H9 (cell line): Measurements from ENCODE around the gene SRGAP1. TPM values are rescaled to one million over a fixed set of nuclear protein-coding genes. Genes with fewer than 3 reads are reported as not detected.

Source experiments
- DNase-seq: peaks from one replicate; pipeline ENCODE4 v3.0.0-alpha.2; 2017
- H2AFZ ChIP-seq: one replicate; pipeline ENCODE4 v1.6.1; 2013; ENCODE audit warnings: mild to moderate bottlenecking, low read length, control low read depth, moderate library complexity
- H2AK5ac ChIP-seq: 2 replicates; pipeline ENCODE4 v1.6.1; 2013; ENCODE audit warnings: low read length, control low read depth, mixed read lengths; ENCODE audit not compliant: insufficient read length
- H2BK120ac ChIP-seq: one replicate; pipeline ENCODE4 v1.6.1; 2013; ENCODE audit warnings: low read depth, mild to moderate bottlenecking, low read length, control low read depth, inconsistent platforms; ENCODE audit not compliant: poor library complexity, severe bottlenecking
- H2BK12ac ChIP-seq: 2 replicates; pipeline ENCODE4 v1.6.1; 2013; ENCODE audit warnings: low read length, control low read depth, mixed read lengths, low read depth; ENCODE audit not compliant: insufficient read length
- H2BK15ac ChIP-seq: 2 replicates; pipeline ENCODE4 v1.6.1; 2013; ENCODE audit warnings: low read depth, low read length, control low read depth
- H2BK20ac ChIP-seq: one replicate; pipeline ENCODE4 v1.6.1; 2013; ENCODE audit warnings: low read depth, mild to moderate bottlenecking, low read length, control low read depth, inconsistent platforms; ENCODE audit not compliant: poor library complexity, severe bottlenecking
- H2BK5ac ChIP-seq: 2 replicates; pipeline ENCODE4 v1.6.1; 2013; ENCODE audit warnings: low read length, control low read depth, mixed read lengths; ENCODE audit not compliant: insufficient read length
- H3K14ac ChIP-seq: 2 replicates; pipeline ENCODE4 v1.6.1; 2013; ENCODE audit warnings: low read length, control low read depth; ENCODE audit not compliant: insufficient read depth
- H3K18ac ChIP-seq: 2 replicates; pipeline ENCODE4 v1.6.1; 2013; ENCODE audit warnings: low read depth, mild to moderate bottlenecking, mixed read lengths, low read length, control low read depth; ENCODE audit not compliant: insufficient read length
- H3K23ac ChIP-seq: 2 replicates; pipeline ENCODE4 v1.6.1; 2013; ENCODE audit warnings: low read length, control low read depth, mixed read lengths, low read depth; ENCODE audit not compliant: insufficient read length
- H3K23me2 ChIP-seq: 2 replicates; pipeline ENCODE4 v1.6.1; 2013; ENCODE audit warnings: low read depth, mild to moderate bottlenecking, mixed read lengths, low read length, control low read depth; ENCODE audit not compliant: insufficient read length, poor library complexity, severe bottlenecking
- H3K27ac ChIP-seq: 2 replicates; pipeline ENCODE4 v1.5.1; 2013; ENCODE audit warnings: low read length, control low read depth, mixed read lengths, low read depth; ENCODE audit not compliant: insufficient read length
- H3K27me3 ChIP-seq: 2 replicates; pipeline ENCODE4 v1.6.1; 2013; ENCODE audit warnings: low read length, control low read depth, inconsistent platforms; ENCODE audit not compliant: insufficient read depth
- H3K4ac ChIP-seq: 2 replicates; pipeline ENCODE4 v1.6.1; 2013; ENCODE audit warnings: low read depth, mild to moderate bottlenecking, control low read depth, inconsistent platforms, low read length, moderate library complexity
- H3K4me1 ChIP-seq: 2 replicates; pipeline ENCODE4 v1.6.1; 2013; ENCODE audit warnings: low read length, control low read depth, inconsistent platforms; ENCODE audit not compliant: insufficient read depth
- H3K4me2 ChIP-seq: 2 replicates; pipeline ENCODE4 v1.6.1; 2013; ENCODE audit warnings: low read length, control low read depth, mixed read lengths; ENCODE audit not compliant: insufficient read length, insufficient read depth
- H3K56ac ChIP-seq: 2 replicates; pipeline ENCODE4 v1.6.1; 2013; ENCODE audit warnings: low read depth, mild to moderate bottlenecking, mixed read lengths, low read length, control low read depth; ENCODE audit not compliant: insufficient read length
- H3K79me1 ChIP-seq: 2 replicates; pipeline ENCODE4 v1.6.1; 2013; ENCODE audit warnings: low read depth, mild to moderate bottlenecking, moderate library complexity, low read length, control low read depth, inconsistent platforms; ENCODE audit not compliant: insufficient read depth, poor library complexity, severe bottlenecking
- H3K79me2 ChIP-seq: 2 replicates; pipeline ENCODE4 v1.6.1; 2013; ENCODE audit warnings: low read length, control low read depth, inconsistent platforms; ENCODE audit not compliant: insufficient read depth
- H3K9ac ChIP-seq: 2 replicates; pipeline ENCODE4 v1.6.1; 2013; ENCODE audit warnings: low read length, control low read depth, mixed read lengths; ENCODE audit not compliant: insufficient read length; ENCODE audit errors: extremely low read depth
- H3K9me3 ChIP-seq: one replicate; pipeline ENCODE4 v1.6.1; 2013; ENCODE audit warnings: low read depth, low read length, inconsistent platforms; ENCODE audit not compliant: control insufficient read depth
- H3T11ph ChIP-seq: one replicate; pipeline ENCODE4 v1.6.1; 2013; ENCODE audit warnings: mild to moderate bottlenecking, low read length, control low read depth, inconsistent platforms
- H4K20me1 ChIP-seq: one replicate; pipeline ENCODE4 v1.6.1; 2013; ENCODE audit not compliant: control insufficient read depth, insufficient read length, insufficient read depth
- H4K5ac ChIP-seq: 2 replicates; pipeline ENCODE4 v1.6.1; 2013; ENCODE audit warnings: low read depth, mild to moderate bottlenecking, mixed read lengths, low read length, control low read depth; ENCODE audit not compliant: insufficient read length
- H4K8ac ChIP-seq: replicated peaks from 2 replicates; pipeline ENCODE4 v1.6.1; 2013; ENCODE audit warnings: low read length, control low read depth, mixed read lengths, low read depth; ENCODE audit not compliant: insufficient read length
- H4K91ac ChIP-seq: 2 replicates; pipeline ENCODE4 v1.6.1; 2013; ENCODE audit warnings: low read depth, mild to moderate bottlenecking, moderate library complexity, mixed read lengths, low read length, control low read depth; ENCODE audit not compliant: insufficient read length
- H3K27ac Mint-ChIP-seq, 3 experiments: 2 replicates in 2 of 3; 3 replicates in 1 of 3; pipeline ENCODE4 v1.8.0; 2020 to 2021; ENCODE audit warnings: mixed read lengths in 3 of 3, mild to moderate bottlenecking in 1 of 3, moderate library complexity in 1 of 3
- H3K27me3 Mint-ChIP-seq: 2 replicates; pipeline ENCODE4 v1.8.0; 2021; ENCODE audit warnings: low read depth, mild to moderate bottlenecking, moderate library complexity, mixed read lengths
- H3K36me3 Mint-ChIP-seq, 3 experiments: 2 replicates in 2 of 3; 3 replicates in 1 of 3; pipeline ENCODE4 v1.8.0; 2020 to 2021; ENCODE audit warnings: low read depth in 3 of 3, mixed read lengths in 3 of 3; ENCODE audit not compliant: insufficient read depth in 1 of 3
- H3K4me1 Mint-ChIP-seq, 2 experiments: 2 replicates each; pipeline ENCODE4 v1.8.0; 2020; ENCODE audit warnings: mixed read lengths in 2 of 2
- H3K4me3 Mint-ChIP-seq, 2 experiments: 2 replicates in 1 of 2; 3 replicates in 1 of 2; pipeline ENCODE4 v1.8.0; 2020 to 2021; ENCODE audit warnings: mild to moderate bottlenecking in 2 of 2, mixed read lengths in 2 of 2, moderate library complexity in 1 of 2
- H3K9me3 Mint-ChIP-seq, 2 experiments: 2 replicates in 1 of 2; 3 replicates in 1 of 2; pipeline ENCODE4 v1.8.0; 2020; ENCODE audit warnings: mild to moderate bottlenecking in 2 of 2, mixed read lengths in 2 of 2, moderate library complexity in 1 of 2
- CTCF ChIP-seq: fragments of 200-600 bp; sonication (generic); conservative IDR thresholded peaks from 3 replicates; pipeline ENCODE4 v1.8.0; 2021; ENCODE audit warnings: antibody characterized with exemption, mild to moderate bottlenecking
- total RNA-seq: library from RNA; stranded (reverse); gene quantifications from 2 replicates; pipeline ENCODE4 v1.2.1, GENCODE V29; 2021

Gene SRGAP1
- total RNA-seq, 1 experiment from 2014 or later: 4.8 TPM

GRCh38 chr12:63935361-63935760, 90.9 kb downstream of the SRGAP1 start:
- Histone ChIP-seq H3K23ac (no peak overlapping the region), H3K4me2 (no peak overlapping the region), H4K5ac (no peak overlapping the region), H3K79me2 (no peaks in the 10 kb centered on the region), H3K9me3 (no peaks in the 10 kb centered on the region), H2BK20ac (no peak overlapping the region), H2AK5ac (no peak overlapping the region), H2AFZ (no peak overlapping the region), H4K91ac (no peak overlapping the region), H2BK5ac (no peak overlapping the region), H3T11ph (no peak overlapping the region), H3K56ac (no peak overlapping the region), H3K18ac (no peak overlapping the region), H3K14ac (no peak overlapping the region), H4K8ac (no peak overlapping the region), H3K79me1 (no peaks in the 10 kb centered on the region), H3K9ac (no peak overlapping the region), H2BK15ac (no peak overlapping the region), H4K20me1 (no peaks in the 10 kb centered on the region), H3K4me1 (peaks cover under 1% of the 10 kb centered on the region; the same call in 1 of the 2 replicates), H3K23me2 (no peaks in the 10 kb centered on the region), H3K27me3 (no peaks in the 10 kb centered on the region), H2BK12ac (no peak overlapping the region), H3K4ac (no peak overlapping the region), H3K27ac (no peak overlapping the region), H2BK120ac (no peak overlapping the region)
- Mint-ChIP-seq H3K27ac (no peak overlapping the region), H3K36me3 (no peaks in the 10 kb centered on the region), H3K27me3 (no peaks in the 10 kb centered on the region), H3K9me3 (no peaks in the 10 kb centered on the region), H3K4me1 (peaks cover 26 to 27% of the 10 kb centered on the region in 2 experiments), H3K4me3 (no peak overlapping the region)
- DNase-seq: no peak
- no peak for TF ChIP-seq CTCF
